Measurements from ENCODE around the gene LRRC14B.
"Not testable (repeated sequence)": the region's sequence is repeated elsewhere in the genome, so short reads cannot be mapped to it uniquely, and the experiment has no call there.

- not testable (repeated sequence) for TF ChIP-seq CTCF (conservative IDR thresholded peaks at IDR 0.05; ENCODE audit: low read depth, low read length); EZH2 (IDR thresholded peaks at IDR 0.05; ENCODE audit: borderline replicate concordance, low read depth, low read length, poor library complexity, severe bottlenecking)
These were observed 24.8 kb downstream of the LRRC14B start for GRCh38 chr5:216076-216475.

All from A673 (cell line).